Fibroblast of lung (primary cell): ENCODE measurements around the gene GLP2R. TPM values are rescaled to one million over a fixed set of nuclear protein-coding genes. Genes with fewer than 3 reads are reported as not detected.

Experiments used
- DNase-seq, 2 donors: peaks; one replicate each; pipeline versions ENCODE4 v3.0.0 to v3.0.0-alpha.2; 2010; ENCODE audit warnings: low read depth in 2 of 2
- H2AFZ ChIP-seq: 2 replicates; pipeline ENCODE4 v1.5.1; 2012; ENCODE audit warnings: low read length, control low read depth, inconsistent platforms
- H3K27ac ChIP-seq: 2 replicates; pipeline ENCODE4 v1.5.1; 2011; ENCODE audit warnings: low read length, control low read depth; ENCODE audit not compliant: insufficient read depth
- H3K27me3 ChIP-seq: 2 replicates; pipeline ENCODE4 v1.5.1; 2011; ENCODE audit warnings: mild to moderate bottlenecking, low read length; ENCODE audit not compliant: control insufficient read depth, insufficient read depth
- H3K36me3 ChIP-seq: 2 replicates; pipeline ENCODE4 v1.5.1; 2011; ENCODE audit warnings: low read length; ENCODE audit not compliant: control insufficient read depth, insufficient read depth
- H3K4me1 ChIP-seq: 2 replicates; pipeline ENCODE4 v1.5.1; 2011; ENCODE audit warnings: low read length; ENCODE audit not compliant: control insufficient read depth, insufficient read depth; ENCODE audit errors: extremely low read depth
- H3K4me2 ChIP-seq: 2 replicates; pipeline ENCODE4 v1.5.1; 2011; ENCODE audit warnings: low read length, control low read depth; ENCODE audit not compliant: insufficient read depth; ENCODE audit errors: extremely low read depth
- H3K4me3 ChIP-seq, 4 experiments: fragments of 200-600 bp in 1 of 4; sonication (generic) in 1 of 4; replicated peaks in 1 of 4; 2 replicates each; pipeline ENCODE4 v1.5.1; 2011 to 2016; ENCODE audit warnings: low read length in 4 of 4, low read depth in 3 of 4, mild to moderate bottlenecking in 3 of 4, control low read depth in 2 of 4, inconsistent platforms in 1 of 4, mixed read lengths in 1 of 4; ENCODE audit not compliant: insufficient read depth in 1 of 4; ENCODE audit errors: control extremely low read depth in 1 of 4
- H3K79me2 ChIP-seq: 2 replicates; pipeline ENCODE4 v1.5.1; 2012; ENCODE audit warnings: mild to moderate bottlenecking, low read length, inconsistent platforms; ENCODE audit not compliant: control insufficient read depth, insufficient read depth
- H3K9ac ChIP-seq: 2 replicates; pipeline ENCODE4 v1.5.1; 2011; ENCODE audit warnings: mild to moderate bottlenecking, low read length, control low read depth; ENCODE audit not compliant: insufficient read depth
- H3K9me3 ChIP-seq: 2 replicates; pipeline ENCODE4 v1.5.1; 2012; ENCODE audit warnings: low read depth, low read length; ENCODE audit not compliant: control insufficient read depth, insufficient read depth
- H4K20me1 ChIP-seq: 2 replicates; pipeline ENCODE4 v1.5.1; 2011; ENCODE audit warnings: low read length; ENCODE audit not compliant: control insufficient read depth, insufficient read depth; ENCODE audit errors: extremely low read depth
- CTCF ChIP-seq, 2 donors: IDR thresholded peaks in 1 of 2; conservative IDR thresholded peaks in 1 of 2; 1 replicate in 1 of 2; 2 replicates in 1 of 2; pipeline ENCODE4 v1.5.1; 2011 to 2012; ENCODE audit warnings: low read length in 2 of 2, control low read depth in 1 of 2, inconsistent platforms in 1 of 2, low read depth in 1 of 2, mild to moderate bottlenecking in 1 of 2
- EZH2 ChIP-seq: IDR thresholded peaks from 2 replicates; pipeline ENCODE4 v1.5.1; 2012; ENCODE audit warnings: low read length, control low read depth, mild to moderate bottlenecking; ENCODE audit errors: missing control alignments
- polyA plus RNA-seq, 2 donors: library from polyadenylated mRNA; depleted of rRNA in 1 of 2; stranded (reverse) in 1 of 2; unstranded in 1 of 2; fragments of >200 nt; gene quantifications; 2 replicates each; pipeline ENCODE4 v1.2.1, GENCODE V29; 2011 to 2012; ENCODE audit warnings: missing spikeins in 1 of 2
- total RNA-seq: library from RNA; depleted of rRNA; stranded (reverse); fragments of >200 nt; gene quantifications from 2 replicates; pipeline ENCODE4 v1.2.1, GENCODE V29; 2014

GLP2R gene
- total and polyA plus RNA-seq, 2 donors (not counting 1 experiment from before 2014, with no cell fraction given): not detected

- TF ChIP-seq EZH2: no peak
- TF ChIP-seq CTCF (conservative IDR thresholded peaks at IDR 0.05 in 1 of 2, IDR thresholded peaks at IDR 0.05 in 1 of 2; ENCODE audit: low read depth in 1 of 2, low read length in 2 of 2): no peak
- H3K27me3 ChIP-seq: no peaks in the 10 kb centered on the region
- H3K9ac ChIP-seq: no peak overlapping the region
- H4K20me1 ChIP-seq: no peaks in the 10 kb centered on the region
- no peaks in the 10 kb centered on the region for H3K9me3 ChIP-seq
- peak in 1 of 2 donors; percentile 87 for DNase-seq
- H3K79me2 ChIP-seq: no peaks in the 10 kb centered on the region
- no peak overlapping the region for H2AFZ ChIP-seq
- H3K27ac ChIP-seq: no peak overlapping the region
- no peak overlapping the region for H3K4me2 ChIP-seq
- no peaks in the 10 kb centered on the region for H3K36me3 ChIP-seq
- no peak overlapping the region for H3K4me3 ChIP-seq
- H3K4me1 ChIP-seq: no peaks in the 10 kb centered on the region
Observed at GRCh38 chr17:9880582-9880999, 54.9 kb downstream of the GLP2R start.

- Histone ChIP-seq H3K9me3 (no peaks in the 10 kb centered on the region), H3K27me3 (no peaks in the 10 kb centered on the region), H2AFZ (no peak overlapping the region), H4K20me1 (no peaks in the 10 kb centered on the region), H3K4me2 (no peak overlapping the region), H3K79me2 (no peaks in the 10 kb centered on the region), H3K9ac (no peak overlapping the region), H3K4me3 (no peak overlapping the region), H3K27ac (no peak overlapping the region), H3K36me3 (no peaks in the 10 kb centered on the region), H3K4me1 (no peaks in the 10 kb centered on the region)
- TF ChIP-seq EZH2: no peak
- no peak for TF ChIP-seq CTCF (conservative IDR thresholded peaks at IDR 0.05 in 1 of 2, IDR thresholded peaks at IDR 0.05 in 1 of 2; ENCODE audit: low read depth in 1 of 2, low read length in 2 of 2)
- DNase-seq: no peak
Observed at GRCh38 chr17:9883451-9883850, 57.7 kb downstream of the GLP2R start.

- no peak overlapping the region for H2AFZ ChIP-seq
- H3K36me3 ChIP-seq: no peaks in the 10 kb centered on the region
- H3K4me1 ChIP-seq: no peaks in the 10 kb centered on the region
- H3K27ac ChIP-seq: no peak overlapping the region
- H3K4me3 ChIP-seq: no peak overlapping the region
- H3K4me2 ChIP-seq: no peak overlapping the region
- no peak for DNase-seq
- no peak overlapping the region for H3K9ac ChIP-seq
- no peaks in the 10 kb centered on the region for H3K79me2 ChIP-seq
- H3K27me3 ChIP-seq: no peaks in the 10 kb centered on the region
- H4K20me1 ChIP-seq: no peaks in the 10 kb centered on the region
- TF ChIP-seq EZH2: no peak
- TF ChIP-seq CTCF (conservative IDR thresholded peaks at IDR 0.05 in 1 of 2, IDR thresholded peaks at IDR 0.05 in 1 of 2; ENCODE audit: low read depth in 1 of 2, low read length in 2 of 2): no peak
- H3K9me3 ChIP-seq: no peaks in the 10 kb centered on the region
Observed at GRCh38 chr17:9886141-9886930, 60.6 kb downstream of the GLP2R start.
